OCI-LY1 (cell line): ENCODE measurements around the gene DLX3.

Experiments used
- H2AFZ ChIP-seq: fragments of 200-600 bp; sonication (generic), shearing (Covaris generic); 2 replicates; pipeline ENCODE4 v1.6.0; 2014; ENCODE audit warnings: antibody characterized with exemption, mild to moderate bottlenecking, low read length
- H3F3A ChIP-seq: fragments of 200-600 bp; sonication (generic), shearing (Covaris generic); 2 replicates; pipeline ENCODE4 v1.6.0; 2014; ENCODE audit warnings: mild to moderate bottlenecking, antibody characterized with exemption, low read length, moderate library complexity; ENCODE audit not compliant: insufficient read depth
- H3K27ac ChIP-seq: fragments of 200-600 bp; sonication (generic); 2 replicates; pipeline ENCODE4 v1.5.1; 2014; ENCODE audit warnings: low read length, mixed run types, mild to moderate bottlenecking, low read depth; ENCODE audit not compliant: poor library complexity, severe bottlenecking
- H3K27me3 ChIP-seq: fragments of 200-600 bp; sonication (generic); 2 replicates; pipeline ENCODE4 v1.6.0; 2014; ENCODE audit warnings: antibody characterized with exemption, mild to moderate bottlenecking, low read length, moderate library complexity; ENCODE audit not compliant: insufficient read depth
- H3K36me3 ChIP-seq: fragments of 200-600 bp; sonication (generic); 2 replicates; pipeline ENCODE4 v1.6.1; 2014; ENCODE audit warnings: mild to moderate bottlenecking, antibody characterized with exemption, low read length, moderate library complexity, mixed read lengths; ENCODE audit not compliant: insufficient read depth
- H3K4me1 ChIP-seq: fragments of 200-600 bp; sonication (generic); 2 replicates; pipeline ENCODE4 v1.5.1; 2014; ENCODE audit warnings: mild to moderate bottlenecking, low read length, moderate library complexity; ENCODE audit not compliant: insufficient read depth, severe bottlenecking
- H3K4me2 ChIP-seq: fragments of 200-600 bp; sonication (generic), shearing (Covaris generic); 2 replicates; pipeline ENCODE4 v1.6.1; 2014; ENCODE audit warnings: low read length
- H3K4me3 ChIP-seq: fragments of 200-600 bp; sonication (generic); 2 replicates; pipeline ENCODE4 v1.5.1; 2014; ENCODE audit warnings: low read length, low read depth, mild to moderate bottlenecking, mixed read lengths; ENCODE audit not compliant: poor library complexity, severe bottlenecking
- H3K79me2 ChIP-seq: fragments of 200-600 bp; shearing (Covaris generic); 2 replicates; pipeline ENCODE4 v1.6.1; 2016; ENCODE audit warnings: mixed run types, low read length, mixed read lengths; ENCODE audit not compliant: insufficient read depth
- H3K9ac ChIP-seq: fragments of 200-600 bp; sonication (generic), shearing (Covaris generic); 2 replicates; pipeline ENCODE4 v1.6.1; 2014; ENCODE audit warnings: mild to moderate bottlenecking, low read length, mixed read lengths
- H3K9me2 ChIP-seq: fragments of 200-600 bp; sonication (generic), shearing (Covaris generic); 2 replicates; pipeline ENCODE4 v1.6.1; 2014; ENCODE audit warnings: low read depth, mild to moderate bottlenecking, low read length, mixed read lengths
- H3K9me3 ChIP-seq: fragments of 200-600 bp; shearing (Covaris generic); 2 replicates; pipeline ENCODE4 v1.6.1; 2014; ENCODE audit warnings: low read length, mixed read lengths
- H4K20me1 ChIP-seq: fragments of 200-600 bp; sonication (generic), shearing (Covaris generic); 2 replicates; pipeline ENCODE4 v1.6.0; 2016; ENCODE audit warnings: mild to moderate bottlenecking, low read length; ENCODE audit not compliant: insufficient read depth
- CTCF ChIP-seq: fragments of 200-600 bp; sonication (generic), shearing (Covaris generic); IDR thresholded peaks from 2 replicates; pipeline ENCODE4 v1.5.1; 2017; ENCODE audit warnings: mild to moderate bottlenecking, antibody characterized with exemption, low read length, moderate library complexity, mixed read lengths
- EZH2 ChIP-seq: fragments of 200-600 bp; sonication (generic), shearing (Covaris generic); IDR thresholded peaks from 2 replicates; pipeline ENCODE4 v1.8.0; 2017; ENCODE audit warnings: borderline replicate concordance, mixed run types, mild to moderate bottlenecking, antibody characterized with exemption, low read length, moderate library complexity, mixed read lengths

Gene DLX3

GRCh38 chr17:50020841-50021599 is 26.0 kb upstream of the DLX3 start:
- H3K9me2 ChIP-seq: no peaks in the 10 kb centered on the region
- H4K20me1 ChIP-seq: no peaks in the 10 kb centered on the region
- no peaks in the 10 kb centered on the region for H3K79me2 ChIP-seq
- no peak for TF ChIP-seq CTCF
- TF ChIP-seq EZH2: no peak
- H3F3A ChIP-seq: peaks cover 8% of the 10 kb centered on the region
- H3K4me3 ChIP-seq: no peak overlapping the region
- H2AFZ ChIP-seq: no peak overlapping the region
- no peaks in the 10 kb centered on the region for H3K27me3 ChIP-seq
- 0 out of 2 replicates have a peak, but pooled peaks cover 2% of the 10 kb centered on the region for H3K9me3 ChIP-seq
- no peak overlapping the region for H3K9ac ChIP-seq
- no peak overlapping the region for H3K4me2 ChIP-seq
- H3K27ac ChIP-seq: no peak overlapping the region
- no peaks in the 10 kb centered on the region for H3K36me3 ChIP-seq
- H3K4me1 ChIP-seq: no peaks in the 10 kb centered on the region

GRCh38 chr17:50018909-50019308 is 23.9 kb upstream of the DLX3 start:
- Histone ChIP-seq H3K36me3 (no peaks in the 10 kb centered on the region; the same call in 1 of the 2 replicates), H2AFZ (no peak overlapping the region), H3F3A (0 out of 2 replicates have a peak, but pooled peaks cover 3% of the 10 kb centered on the region), H3K79me2 (no peaks in the 10 kb centered on the region), H3K4me2 (no peak overlapping the region), H3K9me3 (peaks cover 3% of the 10 kb centered on the region; the same call in 1 of the 2 replicates), H3K27me3 (no peaks in the 10 kb centered on the region), H3K27ac (no peak overlapping the region), H3K4me1 (no peaks in the 10 kb centered on the region), H3K4me3 (no peak overlapping the region), H4K20me1 (no peaks in the 10 kb centered on the region), H3K9ac (no peak overlapping the region), H3K9me2 (no peaks in the 10 kb centered on the region)
- TF ChIP-seq CTCF: no peak
- TF ChIP-seq EZH2: no peak

GRCh38 chr17:50015146-50015545 is 20.1 kb upstream of the DLX3 start:
- no peaks in the 10 kb centered on the region for H3K27me3 ChIP-seq

More at GRCh38 chr17:50015146-50015545, 20.1 kb upstream of the DLX3 start:
- Histone ChIP-seq H3K9ac (no peak overlapping the region), H3K9me2 (no peaks in the 10 kb centered on the region), H3K4me3 (no peak overlapping the region), H4K20me1 (no peaks in the 10 kb centered on the region), H3K9me3 (peaks cover 9% of the 10 kb centered on the region; the same call in 1 of the 2 replicates), H3K4me1 (no peaks in the 10 kb centered on the region), H3F3A (no peaks in the 10 kb centered on the region), H2AFZ (no peak overlapping the region), H3K36me3 (no peaks in the 10 kb centered on the region; the same call in 1 of the 2 replicates), H3K4me2 (no peak overlapping the region), H3K27ac (no peak overlapping the region), H3K79me2 (no peaks in the 10 kb centered on the region)
- no peak for TF ChIP-seq CTCF
